ENCODE measurements around the gene CAP2.
"Not testable (repeated sequence)": the region's sequence is repeated elsewhere in the genome, so short reads cannot be mapped to it uniquely, and the experiment has no call there.

Gene CAP2

DNA sequence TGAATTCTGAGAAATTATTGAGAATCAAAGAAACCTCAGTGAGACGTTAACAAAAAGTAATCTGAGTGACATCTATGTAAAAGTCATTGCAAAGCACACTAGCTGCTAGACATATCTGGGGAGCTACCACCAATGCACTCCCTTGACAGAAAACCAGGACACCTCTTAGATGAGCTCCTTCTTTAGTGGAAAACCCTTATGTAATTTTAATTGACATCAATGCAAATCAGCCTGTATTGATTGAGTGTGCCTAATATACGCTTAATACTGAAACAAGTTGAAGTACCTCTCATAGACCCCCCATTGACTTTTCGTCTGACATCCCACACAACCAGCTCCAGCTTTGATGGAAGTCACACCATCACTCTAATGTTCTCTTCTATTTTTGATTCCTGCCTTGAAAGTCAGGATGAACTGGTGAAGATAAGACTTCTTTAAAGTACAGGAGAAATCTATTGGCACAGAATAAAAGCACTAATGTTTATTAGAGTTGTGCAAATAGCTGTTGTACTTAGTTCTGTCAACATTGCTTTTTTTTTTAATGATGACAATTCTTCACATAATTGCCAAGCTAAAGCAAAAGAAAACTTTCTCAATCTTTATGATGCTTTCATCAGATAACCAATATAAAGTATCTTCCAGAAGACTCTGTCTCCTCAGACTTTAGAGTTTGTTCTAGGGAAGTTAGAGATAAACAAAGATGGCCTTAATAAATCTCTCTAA lies 108.7 kb downstream of the CAP2 start:
- DNase-seq (ENCODE audit: low spot score) = no peak

DNA sequence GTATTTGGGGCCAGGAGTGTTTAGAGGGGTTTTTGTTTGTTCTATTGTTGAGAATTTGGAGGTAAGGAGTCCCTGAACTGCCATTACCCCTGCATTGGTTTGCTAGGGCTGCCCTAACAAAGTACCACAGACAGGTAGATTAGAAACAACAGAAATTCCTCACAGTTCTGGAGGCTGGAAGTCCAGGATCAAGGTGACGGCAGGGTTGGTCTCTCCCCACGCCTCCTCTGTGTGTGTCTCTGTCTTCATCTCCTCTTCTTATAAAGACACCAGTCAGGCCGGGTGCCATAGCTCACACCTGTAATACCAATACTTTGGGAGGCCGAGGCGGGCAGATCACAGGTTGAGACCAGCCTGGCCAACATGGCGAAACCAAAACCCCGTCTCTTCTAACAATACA lies 109.7 kb downstream of the CAP2 start:
- DNase-seq (ENCODE audit: low spot score) = no peak

DNA sequence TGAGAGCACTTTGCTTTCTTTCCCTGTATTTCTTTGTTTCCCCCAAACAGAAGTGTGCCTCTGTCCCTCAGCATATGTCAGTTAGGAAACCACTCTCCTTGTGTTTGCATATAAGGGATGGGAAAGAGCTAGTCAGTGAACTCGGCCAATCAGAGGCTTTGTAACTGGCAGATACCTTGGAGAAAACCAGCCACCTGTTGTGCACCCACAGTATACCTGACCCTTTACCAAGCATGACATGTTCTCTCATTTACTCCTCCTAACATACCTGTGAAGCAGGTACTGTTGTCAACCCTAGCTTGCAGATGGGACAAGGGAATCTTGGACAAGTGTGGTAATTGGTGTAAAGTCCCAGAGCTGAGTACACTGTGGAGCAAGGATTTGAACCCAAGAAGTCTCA lies 110.6 kb downstream of the CAP2 start:
- DNase-seq (ENCODE audit: low spot score) = no peak

DNA sequence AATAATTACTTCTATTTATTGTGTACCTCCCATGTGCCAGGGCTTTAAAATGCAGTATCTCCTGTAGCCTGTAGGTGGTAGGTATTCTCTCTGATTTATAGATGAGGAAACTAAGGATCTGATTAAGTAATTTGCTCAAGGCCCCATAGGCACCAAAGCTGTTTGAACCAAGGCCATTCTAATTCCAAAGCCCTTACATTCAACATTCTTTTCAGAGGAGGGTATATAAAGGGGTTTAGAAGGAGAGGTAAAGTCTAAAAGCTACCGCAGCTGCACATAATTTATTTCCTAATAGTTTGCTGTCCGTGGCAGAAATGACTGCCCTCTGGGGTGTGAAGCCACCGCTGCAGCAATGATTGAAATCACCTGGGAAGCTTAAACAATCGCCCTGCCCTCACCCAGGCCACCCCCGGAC lies 111.7 kb downstream of the CAP2 start:
- DNase-seq (ENCODE audit: low spot score) = no peak

DNA sequence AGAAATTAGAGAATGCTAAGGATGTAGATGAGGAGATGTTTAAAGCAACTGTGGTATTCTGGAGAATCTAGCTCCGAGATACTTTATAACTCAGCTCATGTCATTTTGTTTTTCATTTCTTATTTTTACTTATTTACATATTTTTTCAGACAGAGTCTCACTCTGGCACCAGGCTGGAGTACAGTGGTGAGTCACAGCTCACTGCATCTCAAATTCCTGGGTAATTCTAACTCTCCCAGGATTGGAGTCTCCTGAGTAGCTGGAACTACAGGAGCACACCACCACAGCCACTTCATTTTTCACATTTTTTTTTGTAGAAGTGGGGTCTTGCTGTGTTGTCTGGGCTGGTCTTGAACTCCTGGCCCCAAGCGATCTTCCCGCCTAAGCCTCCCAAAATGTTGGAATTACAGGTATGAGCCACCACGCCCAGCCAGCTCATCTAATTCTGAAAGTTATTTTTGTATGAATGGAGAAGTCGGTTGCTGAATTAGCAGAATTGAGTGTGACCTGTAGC lies 112.4 kb downstream of the CAP2 start:
- no peak for DNase-seq (ENCODE audit: low spot score)

DNA sequence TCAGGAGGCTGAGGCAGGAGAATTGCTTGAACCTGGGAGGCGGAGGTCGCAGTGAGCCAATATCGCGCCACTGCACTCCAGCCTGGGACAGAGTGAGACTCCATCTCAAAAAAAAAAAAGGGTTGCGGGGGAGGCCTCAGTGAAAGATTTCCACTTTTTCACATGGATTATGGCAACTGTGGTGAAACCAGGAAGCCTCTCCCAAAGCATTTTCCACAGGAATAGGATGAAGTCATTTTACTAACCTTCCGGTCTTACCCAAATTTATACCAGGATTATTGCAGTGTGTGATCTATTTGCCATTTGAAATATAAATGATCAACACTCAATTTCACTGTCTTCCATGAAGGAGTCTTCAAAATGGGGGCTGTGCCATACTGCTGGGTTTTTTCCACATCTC lies 113.1 kb downstream of the CAP2 start:
- no peak for DNase-seq (ENCODE audit: low spot score)

DNA sequence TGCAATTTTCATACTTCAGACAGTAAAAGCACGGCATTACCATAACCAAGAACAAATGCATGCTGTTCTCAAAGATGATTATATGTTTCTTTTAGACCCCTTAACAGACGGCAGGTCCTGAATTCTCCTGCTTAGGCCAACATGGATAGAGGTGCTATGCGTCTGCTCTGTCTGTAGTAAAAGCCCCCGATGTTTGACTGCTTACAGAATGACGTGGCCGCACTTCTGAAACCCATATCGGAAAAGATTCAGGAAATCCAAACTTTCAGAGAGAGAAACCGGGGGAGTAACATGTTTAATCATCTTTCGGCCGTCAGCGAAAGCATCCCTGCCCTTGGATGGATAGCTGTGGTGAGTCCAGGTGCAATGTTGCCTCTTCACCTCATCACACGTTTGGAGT lies 113.6 kb downstream of the CAP2 start:
- DNase-seq (ENCODE audit: low spot score) = no peak

DNA sequence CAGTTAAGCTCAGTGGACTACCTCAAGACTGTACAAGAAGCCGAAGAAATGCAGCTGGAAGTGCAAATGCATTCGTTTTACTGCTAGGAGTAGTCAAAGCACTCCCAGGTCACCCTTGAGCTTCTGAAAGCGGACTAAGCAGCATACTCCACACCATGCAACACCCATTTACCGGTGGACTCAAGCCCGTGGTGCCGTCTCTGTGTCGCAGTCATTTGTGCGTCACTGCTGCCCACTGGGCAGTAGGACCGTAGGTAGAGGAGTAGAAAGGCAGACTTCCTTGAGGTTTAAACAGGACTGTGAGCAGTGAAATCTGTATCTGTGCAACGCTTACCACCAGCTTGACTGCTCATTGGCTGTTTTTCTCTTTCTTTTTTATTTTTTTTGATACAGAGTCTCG lies 117.7 kb downstream of the CAP2 start:
- DNase-seq (ENCODE audit: low spot score) = no peak

DNA sequence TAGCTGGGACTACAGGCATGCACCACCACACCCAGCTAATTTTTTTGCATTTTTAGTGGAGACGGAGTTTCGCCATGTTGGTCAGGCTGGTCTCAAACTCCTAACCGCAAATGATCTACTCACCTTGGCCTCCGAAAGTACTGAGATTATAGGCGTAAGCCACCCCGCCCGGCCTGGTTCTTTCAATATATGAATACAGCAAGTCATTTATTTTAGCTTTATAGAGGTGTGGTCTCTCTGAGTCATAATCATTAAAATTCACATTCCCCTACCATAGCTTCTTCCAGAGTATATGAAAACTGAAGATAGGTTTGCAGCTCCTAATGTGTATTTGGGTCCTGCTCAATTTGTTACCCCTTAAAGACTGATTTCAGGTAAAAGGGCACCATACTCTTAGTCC lies 118.2 kb downstream of the CAP2 start:
- DNase-seq (ENCODE audit: low spot score) = no peak

DNA sequence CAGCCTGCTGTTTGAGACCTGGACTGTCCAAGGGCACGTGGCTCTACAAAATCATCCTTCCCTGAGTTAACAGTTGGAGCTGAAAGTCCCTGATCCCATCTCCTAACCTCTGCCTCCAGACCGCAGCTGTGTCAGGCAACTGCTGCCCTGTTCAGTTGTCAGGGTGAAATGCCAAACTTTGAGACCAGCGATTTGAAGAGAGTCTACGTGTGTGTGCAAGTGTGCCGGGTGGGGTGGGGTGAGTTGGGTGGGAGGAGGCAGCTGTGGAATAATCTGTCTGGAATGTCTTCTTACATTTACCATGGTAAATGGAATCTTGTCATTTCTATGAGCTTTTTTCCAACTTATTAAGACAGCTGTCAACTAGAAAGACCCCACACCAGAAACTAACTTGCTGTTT lies 125.7 kb downstream of the CAP2 start:
- no peak for DNase-seq (ENCODE audit: low spot score)

DNA sequence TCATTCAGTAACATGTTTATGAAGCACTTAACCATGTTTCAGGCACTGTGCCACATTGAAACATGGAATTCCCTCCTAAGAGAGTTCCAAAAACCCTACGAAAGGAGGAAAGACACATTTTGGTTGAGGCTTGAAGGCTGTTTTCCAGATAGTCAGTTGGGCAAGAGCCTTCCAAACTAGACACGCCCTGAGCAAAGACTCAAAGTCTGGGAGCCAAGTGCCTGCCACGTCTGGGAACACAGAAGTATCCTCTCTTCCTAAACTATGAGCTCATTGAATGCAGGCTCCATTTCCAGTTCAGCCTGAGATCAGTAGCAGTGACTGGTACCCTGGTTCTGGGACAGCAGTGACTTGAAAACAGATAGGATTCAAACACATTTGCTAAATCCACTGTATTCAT lies 132.2 kb downstream of the CAP2 start:
- DNase-seq (ENCODE audit: low spot score) = no peak

DNA sequence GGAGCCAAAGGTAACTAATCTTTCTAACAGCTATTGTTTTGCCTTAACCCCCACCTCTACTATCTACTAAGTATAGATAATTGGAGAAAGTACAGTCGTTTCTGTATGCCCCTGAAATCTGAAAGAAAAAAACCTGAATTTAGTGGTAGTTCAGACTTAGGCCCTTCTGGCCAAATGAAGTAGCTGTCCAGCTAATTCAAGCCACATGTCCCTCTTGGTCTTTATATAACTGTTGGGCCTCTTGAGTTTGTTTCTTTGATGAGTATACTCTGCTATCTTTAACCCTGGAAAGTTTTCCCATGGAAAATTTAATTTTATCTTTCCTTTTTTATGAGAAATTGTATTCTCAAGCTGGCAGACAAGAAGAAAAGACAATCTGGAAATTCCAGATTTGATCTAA lies 133.7 kb downstream of the CAP2 start:
- no peak for DNase-seq (ENCODE audit: low spot score)

DNA sequence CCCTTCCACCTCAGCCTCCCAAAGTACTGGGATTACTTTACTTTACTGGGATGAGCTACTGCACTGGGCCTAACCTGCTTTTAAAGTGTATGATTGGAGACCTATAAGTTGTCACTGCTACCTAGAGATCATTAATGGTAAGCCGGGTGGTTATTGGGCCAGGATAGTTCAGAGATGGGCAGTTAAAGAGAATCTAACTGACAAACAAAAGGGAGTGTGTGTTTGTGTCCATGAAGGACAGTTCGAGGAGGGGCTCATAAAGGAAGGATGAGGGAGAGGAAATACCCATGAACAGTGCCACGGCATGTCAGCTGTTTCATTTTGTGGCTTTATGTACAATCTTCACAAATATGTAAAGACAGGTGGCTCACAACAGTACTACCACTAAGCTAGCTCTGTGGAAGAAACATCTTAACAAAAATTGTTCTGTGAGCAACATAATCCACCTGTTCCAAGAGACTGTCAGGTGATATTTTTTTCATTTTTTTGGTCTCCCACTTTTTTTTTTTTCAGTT lies 137.0 kb downstream of the CAP2 start:
- no peak for DNase-seq (ENCODE audit: low spot score)

DNA sequence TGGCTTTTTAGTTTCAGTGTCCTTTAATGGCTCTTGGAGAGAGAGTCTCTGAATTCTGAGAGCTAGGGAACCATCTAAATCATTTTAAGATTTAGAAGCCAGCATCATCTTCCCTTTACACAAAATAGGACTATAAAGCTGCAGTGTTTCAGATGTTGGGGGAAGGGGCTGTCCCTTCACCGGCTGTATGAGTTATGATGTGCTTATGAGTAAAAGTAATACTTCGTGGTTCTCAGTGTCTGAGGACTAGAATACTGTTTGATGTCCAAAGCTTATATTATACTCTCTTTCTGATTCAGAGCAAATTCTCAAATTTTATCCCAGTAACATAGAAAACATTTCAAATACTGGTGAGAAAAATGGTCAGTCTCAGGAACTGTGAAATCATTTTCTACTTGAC lies 143.2 kb downstream of the CAP2 start:
- DNase-seq (ENCODE audit: low spot score) = no peak

DNA sequence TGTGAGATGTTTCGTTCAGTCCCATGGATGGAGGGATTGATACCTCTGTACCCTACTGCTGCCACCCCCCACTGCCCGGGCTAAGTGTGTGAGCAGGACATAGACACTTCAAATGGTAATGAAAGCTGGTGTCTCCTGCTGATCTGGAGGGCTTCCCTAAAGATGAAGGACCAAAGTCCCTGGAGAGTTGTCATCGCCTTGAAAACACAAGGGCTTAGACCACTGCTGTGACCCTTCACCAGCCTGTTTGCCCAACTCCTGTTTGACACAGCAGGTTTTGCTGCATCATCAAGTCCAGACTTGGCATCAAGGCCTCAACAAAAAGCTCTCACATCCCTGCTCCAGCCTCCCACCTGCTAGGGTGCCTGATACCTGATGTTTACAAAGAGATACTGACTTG lies 148.8 kb downstream of the CAP2 start:
- no peak for DNase-seq (ENCODE audit: low spot score)

DNA sequence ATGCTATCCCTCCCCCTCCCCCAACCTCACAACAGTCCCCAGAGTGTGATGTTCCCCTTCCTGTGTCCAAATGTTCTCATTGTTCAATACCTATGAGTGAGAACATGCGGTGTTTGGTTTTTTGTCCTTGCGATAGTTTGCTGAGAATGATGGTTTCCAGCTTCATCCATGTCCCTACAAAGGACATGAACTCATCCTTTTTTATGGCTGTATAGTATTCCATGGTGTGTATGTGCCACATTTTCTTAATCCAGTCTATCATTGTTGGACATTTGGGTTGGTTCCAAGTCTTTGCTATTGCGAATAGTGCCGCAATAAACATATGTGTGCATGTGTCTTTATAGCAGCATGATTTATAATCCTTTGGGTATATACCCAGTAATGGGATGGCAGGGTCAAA lies 152.3 kb downstream of the CAP2 start:
- not testable (repeated sequence) for DNase-seq (ENCODE audit: low spot score)

DNA sequence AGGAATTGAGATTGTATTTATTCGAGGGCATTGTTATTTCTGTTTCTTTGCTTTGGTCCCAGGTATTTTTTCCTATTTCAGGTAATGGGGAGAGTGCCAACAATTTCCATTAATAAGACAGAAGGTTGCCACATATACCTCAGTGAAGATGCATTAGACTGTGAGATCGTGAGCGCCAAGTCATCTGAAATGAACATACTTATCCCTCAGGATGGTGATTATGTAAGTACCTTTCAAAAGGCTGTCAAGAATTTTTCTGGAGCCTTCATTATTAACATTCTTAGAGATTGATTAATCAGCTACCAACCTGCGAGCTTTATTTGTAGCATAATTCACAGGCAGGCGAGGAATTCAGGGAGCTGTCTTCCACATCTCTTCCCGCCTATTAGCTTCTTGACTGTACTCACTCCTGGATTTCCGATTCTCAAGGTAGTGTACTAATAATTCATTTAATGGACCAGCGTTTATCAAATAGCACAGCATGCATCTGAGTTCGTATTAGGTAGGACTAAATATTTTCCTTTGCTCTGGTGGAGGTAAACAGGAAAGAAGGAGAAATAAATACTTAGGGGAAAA lies 158.1 kb downstream of the CAP2 start:
- DNase-seq (ENCODE audit: low spot score) = no peak

DNA sequence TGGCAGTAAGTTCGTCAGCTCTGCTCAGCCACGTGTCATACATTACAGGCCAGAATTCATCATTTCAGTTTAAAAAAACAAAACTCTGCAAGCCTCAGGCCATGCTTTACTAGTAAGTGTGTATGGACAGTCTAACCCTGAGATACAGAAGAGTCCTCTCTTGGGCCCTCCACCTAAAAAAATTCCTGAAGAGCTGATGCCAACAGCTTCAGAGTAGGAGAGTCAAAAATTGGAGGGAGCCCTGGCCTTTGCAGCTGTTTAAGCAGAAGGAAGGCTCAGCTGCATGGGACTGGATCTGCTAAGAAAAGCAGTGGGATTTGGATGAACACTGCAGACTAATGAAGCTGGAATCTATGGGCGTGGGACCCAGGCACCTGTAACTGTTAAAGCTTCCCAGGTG lies 159.5 kb downstream of the CAP2 start:
- DNase-seq (ENCODE audit: low spot score) = no peak

DNA sequence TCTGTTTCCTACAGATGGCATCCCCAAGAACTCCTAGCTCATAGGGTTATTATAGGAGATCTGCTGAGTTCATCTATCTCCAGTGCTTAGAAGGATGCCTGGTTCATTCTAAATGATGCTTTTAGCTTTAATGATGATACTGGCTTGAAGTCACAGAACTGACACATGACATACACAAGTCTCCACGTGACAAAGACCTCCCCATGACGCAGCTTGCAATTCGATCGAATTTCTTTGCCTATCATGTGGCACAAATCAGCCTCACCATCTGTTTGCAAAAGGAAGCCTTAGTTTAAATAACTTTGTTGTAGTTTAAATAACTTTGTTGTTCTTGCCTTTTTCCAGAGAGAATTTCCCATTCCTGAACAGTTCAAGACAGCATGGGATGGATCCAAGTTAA lies 162.6 kb downstream of the CAP2 start:
- DNase-seq (ENCODE audit: low spot score) = no peak

DNA sequence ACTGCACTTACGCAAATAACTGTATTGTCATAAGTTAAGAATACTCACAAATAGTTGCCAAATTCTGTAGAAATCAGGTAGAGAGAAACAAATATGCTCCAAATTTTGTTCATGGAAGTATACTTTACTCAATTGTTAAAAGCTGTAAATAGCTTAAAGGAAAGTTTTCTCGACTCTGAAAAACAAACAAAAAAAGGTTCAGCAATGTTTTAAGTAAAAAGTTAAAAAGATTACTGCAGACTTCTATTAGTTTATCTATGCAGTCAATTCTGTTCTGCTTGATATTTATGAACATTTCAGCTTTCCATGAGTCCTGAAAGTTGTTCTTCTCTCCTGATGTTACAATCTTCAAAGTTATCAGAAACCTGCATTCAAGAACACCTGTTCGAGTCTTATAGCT lies 169.2 kb downstream of the CAP2 start:
- no peak for DNase-seq (ENCODE audit: low spot score)

DNA sequence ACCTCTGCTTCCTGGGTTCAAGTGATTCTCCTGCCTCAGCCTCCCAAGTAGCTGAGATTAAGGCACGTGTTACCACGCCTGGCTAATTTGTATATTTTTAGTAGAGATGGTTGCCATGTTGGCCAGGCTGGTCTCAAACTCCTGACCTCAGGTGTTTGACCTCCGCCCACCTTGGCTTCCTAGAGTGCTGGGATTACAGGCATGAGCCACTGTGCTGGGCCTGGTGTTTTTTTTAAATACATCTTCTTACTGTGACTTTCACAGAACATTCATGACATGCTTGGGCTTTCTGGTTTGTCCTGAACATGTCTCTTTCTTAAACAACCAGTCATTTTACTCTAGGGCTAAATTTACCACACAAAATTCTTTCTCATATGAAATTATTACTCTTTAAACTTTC lies 172.0 kb downstream of the CAP2 start:
- DNase-seq (ENCODE audit: low spot score) = no peak

DNA sequence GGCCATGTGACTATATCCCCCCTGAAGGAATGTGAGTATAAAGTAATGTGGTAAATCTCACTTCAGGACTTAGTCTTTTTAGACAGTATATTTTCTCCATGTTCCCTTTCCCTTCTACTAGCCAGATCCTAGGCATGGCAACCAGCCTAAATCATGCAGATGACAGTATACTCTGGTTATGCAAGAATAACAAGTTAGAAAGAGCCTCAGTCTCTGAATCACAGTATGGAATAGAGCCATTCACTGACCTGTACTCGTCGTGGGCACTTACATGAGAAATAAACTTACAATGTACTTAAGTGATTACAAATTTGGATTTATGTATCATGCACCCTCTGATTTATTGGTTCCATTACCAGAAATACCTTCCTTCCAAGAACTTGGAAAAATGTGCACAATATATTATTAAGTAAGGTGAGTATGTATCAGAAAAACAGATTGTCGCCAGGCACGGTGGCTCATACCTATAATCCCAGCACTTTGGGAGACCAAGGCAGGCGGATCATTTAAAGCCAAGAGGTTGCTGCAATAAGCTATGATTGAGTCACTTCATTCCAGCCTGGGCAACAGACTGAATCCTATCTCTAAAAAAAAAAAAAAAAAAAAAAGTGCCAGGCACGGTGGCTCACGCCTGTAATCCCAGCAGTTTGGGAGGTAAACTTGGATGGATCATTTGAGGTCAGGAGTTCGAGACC lies 181.6 kb downstream of the CAP2 start:
- no peak for DNase-seq (ENCODE audit: low spot score)

DNA sequence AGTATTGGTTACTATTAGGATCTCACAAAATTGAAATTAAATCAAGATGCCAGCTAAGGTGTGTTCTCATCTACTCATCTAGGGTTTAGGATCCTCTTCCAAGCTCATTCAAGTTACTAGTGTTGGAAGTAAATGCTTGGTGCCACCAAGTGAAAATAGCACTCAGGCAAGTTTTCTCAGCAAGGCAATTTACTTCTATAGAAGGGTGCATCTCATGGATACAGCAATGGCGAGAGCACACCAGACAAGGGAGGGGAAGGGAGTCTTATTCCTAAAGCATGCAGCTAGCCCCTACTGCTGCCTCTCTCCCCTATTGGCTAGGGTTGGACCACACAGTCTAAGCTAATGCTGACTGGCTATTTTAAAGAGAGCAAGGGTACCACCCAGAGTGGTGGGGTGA lies 183.7 kb downstream of the CAP2 start:
- DNase-seq (ENCODE audit: low spot score) = no peak

Measured in hematopoietic multipotent progenitor cell treated with erythropoietin and hydrocortisone succinate and interleukin-3 and kit ligand, for 15 days (in vitro differentiated cells).